CMK (cell line): ENCODE data around the gene MIA.
"Not testable (repeated sequence)": the region's sequence is repeated elsewhere in the genome, so short reads cannot be mapped to it uniquely, and the experiment has no call there.

Experiments used
- DNase-seq: peaks from one replicate; pipeline ENCODE4 v3.0.0-alpha.2; 2010; ENCODE audit warnings: low read depth

The MIA gene

GRCh38 chr19:40750874-40751537, 24.3 kb upstream of the MIA start, which contains the start of gene SNRPA:
SNRPA (plus strand) TSS chr19:40751203; CDS start chr19:40751409, 206 bp downstream.
- DNase-seq: peak; percentile 86

GRCh38 chr19:40752257-40752781, 23.0 kb upstream of the MIA start:
- no peak for DNase-seq

GRCh38 chr19:40754611-40755247, 20.6 kb upstream of the MIA start:
- DNase-seq: no peak

GRCh38 chr19:40755248-40755624, 20.1 kb upstream of the MIA start:
- DNase-seq: no peak

- DNase-seq: no peak
Measured at GRCh38 chr19:40755791-40756190, 19.5 kb upstream of the MIA start.

- no peak for DNase-seq
Measured at GRCh38 chr19:40756502-40757110, 18.7 kb upstream of the MIA start.

- DNase-seq: no peak
Measured at GRCh38 chr19:40758491-40758890, 16.8 kb upstream of the MIA start.

- DNase-seq: no peak
Measured at GRCh38 chr19:40759352-40759751, 16.0 kb upstream of the MIA start.

- no peak for DNase-seq
Measured at GRCh38 chr19:40762754-40763470, 12.4 kb upstream of the MIA start.

- no peak for DNase-seq
Measured at GRCh38 chr19:40763526-40763925, 11.8 kb upstream of the MIA start.

- no peak for DNase-seq
Measured at GRCh38 chr19:40763963-40764362, 11.4 kb upstream of the MIA start.

GRCh38 chr19:40766385-40766784, 8.9 kb upstream of the MIA start:
- DNase-seq: not testable (repeated sequence)

GRCh38 chr19:40768869-40769268, 6.5 kb upstream of the MIA start:
- no peak for DNase-seq

- peak; percentile 49 for DNase-seq
Measured at GRCh38 chr19:40771101-40771862, 4.0 kb upstream of the MIA start.

GRCh38 chr19:40775632-40776022, 306 bp downstream of the MIA start:
- no peak for DNase-seq

- DNase-seq: no peak
Measured at GRCh38 chr19:40776364-40776763, 1.0 kb downstream of the MIA start.

GRCh38 chr19:40776932-40777644, 1.8 kb downstream of the MIA start:
- DNase-seq: peak; percentile 78

GRCh38 chr19:40777645-40777936, 2.3 kb downstream of the MIA start:
- no peak for DNase-seq

GRCh38 chr19:40777937-40778705, 2.8 kb downstream of the MIA start, which contains the start of gene RAB4B:
RAB4B (plus strand) TSS chr19:40778247; CDS start chr19:40778376, 129 bp downstream.
- peak; percentile 100 for DNase-seq

- DNase-seq: no peak
Measured at GRCh38 chr19:40778706-40779284, 3.5 kb downstream of the MIA start.
